Activated naive CD8-positive, alpha-beta T cell treated with anti-CD3 and anti-CD28 coated beads for 36 hours (primary cell): ENCODE results near the gene BICDL2. TPM values are rescaled to one million over a fixed set of nuclear protein-coding genes. Genes with fewer than 3 reads are reported as not detected.

Experiments used
- DNase-seq: peaks from one replicate; pipeline ENCODE4 v3.0.0; 2021
- H3K27ac Mint-ChIP-seq: one replicate; pipeline ENCODE4 v1.8.0; 2022; ENCODE audit warnings: mild to moderate bottlenecking, moderate library complexity, mixed read lengths
- H3K27me3 Mint-ChIP-seq: one replicate; pipeline ENCODE4 v1.8.0; 2022; ENCODE audit warnings: mild to moderate bottlenecking, mixed read lengths
- H3K36me3 Mint-ChIP-seq: one replicate; pipeline ENCODE4 v1.8.0; 2021; ENCODE audit warnings: mild to moderate bottlenecking, mixed read lengths
- H3K4me1 Mint-ChIP-seq: one replicate; pipeline ENCODE4 v1.8.0; 2021; ENCODE audit warnings: mixed read lengths
- H3K4me3 Mint-ChIP-seq: one replicate; pipeline ENCODE4 v1.8.0; 2022; ENCODE audit warnings: mild to moderate bottlenecking, moderate library complexity, mixed read lengths
- H3K9me3 Mint-ChIP-seq: one replicate; pipeline ENCODE4 v1.8.0; 2022; ENCODE audit warnings: mixed read lengths
- total RNA-seq, 2 experiments: library from RNA; stranded (reverse); gene quantifications; one replicate each; pipeline ENCODE4 v1.2.3, GENCODE V29; 2021

The BICDL2 gene
- total RNA-seq, 2 experiments from 2014 or later = 0.31 to 0.56 TPM

DNA sequence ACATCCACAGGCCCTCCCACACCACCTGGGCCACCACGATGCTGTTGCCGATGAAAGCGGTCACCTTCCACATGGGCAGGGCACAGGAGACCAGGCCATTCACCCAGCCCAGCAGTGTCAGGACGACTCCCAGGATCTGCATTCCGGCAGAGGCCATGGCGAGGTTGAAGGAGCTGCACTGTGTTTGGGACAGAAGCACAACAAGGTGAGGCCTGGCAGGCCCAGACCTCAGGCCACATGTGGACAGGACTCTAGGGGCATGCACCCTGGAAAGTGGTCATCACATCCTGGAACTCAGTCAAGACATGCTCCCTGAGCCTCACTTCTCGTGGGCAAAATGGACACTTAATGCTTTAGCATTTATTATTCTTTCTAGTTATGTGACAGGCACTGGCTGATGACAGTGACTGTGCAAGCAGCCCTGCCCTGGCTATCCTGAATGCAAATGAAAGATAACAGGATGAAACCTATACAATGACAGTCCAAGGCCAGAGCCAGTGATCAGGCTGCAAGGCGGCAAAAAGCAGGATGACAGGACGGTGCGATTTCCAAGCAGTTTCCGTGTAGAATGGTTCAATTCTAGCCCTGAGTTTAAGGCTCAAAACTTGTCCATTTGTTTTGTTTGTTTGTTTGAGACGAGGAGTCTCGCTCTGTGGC, 20.8 kb downstream of the BICDL2 start:
- Mint-ChIP-seq H3K27me3 (peaks cover 31% of the 10 kb centered on the region), H3K4me1 (peaks cover 14% of the 10 kb centered on the region), H3K9me3 (no peaks in the 10 kb centered on the region), H3K36me3 (no peaks in the 10 kb centered on the region), H3K27ac (no peak overlapping the region), H3K4me3 (no peak overlapping the region)
- no peak for DNase-seq

DNA sequence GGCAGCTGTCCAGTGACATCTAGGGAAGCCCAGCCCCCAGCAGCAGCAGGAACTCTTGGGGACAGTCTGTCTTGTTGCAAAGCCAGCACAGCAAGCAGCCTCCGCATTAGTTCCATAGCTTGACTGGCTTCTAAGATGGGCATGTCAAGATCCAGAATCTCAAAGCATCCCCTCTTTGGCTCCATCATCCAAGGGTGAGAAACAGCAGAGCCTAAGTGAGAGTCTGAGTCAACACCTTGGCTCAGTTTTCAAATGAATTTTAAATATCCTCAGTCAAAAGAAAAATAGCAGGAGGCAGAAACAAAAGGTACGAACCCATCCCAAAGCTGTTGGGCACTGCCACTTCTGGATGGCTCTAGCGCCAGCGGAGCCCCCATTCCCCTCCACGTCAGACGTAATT, 21.8 kb downstream of the BICDL2 start:
- Mint-ChIP-seq H3K36me3 (no peaks in the 10 kb centered on the region), H3K27me3 (peaks cover 31% of the 10 kb centered on the region), H3K4me3 (no peak overlapping the region), H3K27ac (no peak overlapping the region), H3K9me3 (no peaks in the 10 kb centered on the region), H3K4me1 (peaks cover 9% of the 10 kb centered on the region)
- no peak for DNase-seq

- no peak for DNase-seq
- H3K4me1 Mint-ChIP-seq = peaks cover 5% of the 10 kb centered on the region
These were observed 22.6 kb downstream of the BICDL2 start for GRCh38 chr16:3013998-3014690.

GRCh38 chr16:3013491-3013951, 23.2 kb downstream of the BICDL2 start:
- H3K27ac Mint-ChIP-seq = no peak overlapping the region
- no peak overlapping the region for H3K4me3 Mint-ChIP-seq
- H3K4me1 Mint-ChIP-seq = peaks cover 8% of the 10 kb centered on the region
- DNase-seq = no peak
- no peaks in the 10 kb centered on the region for H3K9me3 Mint-ChIP-seq
- no peaks in the 10 kb centered on the region for H3K36me3 Mint-ChIP-seq
- peaks cover 25% of the 10 kb centered on the region for H3K27me3 Mint-ChIP-seq

More at GRCh38 chr16:3013998-3014690, 22.6 kb downstream of the BICDL2 start:
- H3K27ac Mint-ChIP-seq = no peak overlapping the region
- H3K27me3 Mint-ChIP-seq = peaks cover 31% of the 10 kb centered on the region
- H3K9me3 Mint-ChIP-seq = no peaks in the 10 kb centered on the region
- no peak overlapping the region for H3K4me3 Mint-ChIP-seq
- H3K36me3 Mint-ChIP-seq = no peaks in the 10 kb centered on the region

DNA sequence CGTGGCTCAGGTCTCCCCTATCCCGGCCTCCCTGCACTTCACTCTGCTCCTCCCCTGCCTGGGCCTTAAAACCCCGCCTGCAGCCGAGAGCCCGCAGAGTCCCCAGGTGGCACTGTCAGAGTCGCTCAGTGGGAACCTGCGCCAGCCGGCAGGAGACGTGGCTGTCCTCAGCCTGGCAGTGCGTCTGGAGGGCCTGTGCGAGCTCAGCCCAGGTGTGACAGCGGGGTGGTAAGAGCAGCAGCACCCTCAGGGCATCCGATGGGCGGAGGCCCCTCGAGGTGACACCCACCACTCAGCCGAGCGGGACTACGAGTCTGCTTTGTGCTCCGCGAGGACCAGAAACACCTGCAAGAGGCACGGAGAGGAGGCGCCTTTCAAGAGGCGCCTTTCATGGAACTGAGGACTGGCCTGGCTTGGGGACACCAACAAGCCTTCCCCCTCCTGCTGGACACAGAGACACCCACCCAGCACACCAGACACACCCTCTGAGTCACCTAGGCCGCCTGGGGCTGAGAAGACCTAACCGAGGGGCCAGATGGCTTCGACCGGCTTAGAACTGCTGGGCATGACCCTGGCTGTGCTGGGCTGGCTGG, 23.8 kb downstream of the BICDL2 start, which contains the start of gene CLDN9:
Gene CLDN9, plus strand, starts transcription at position 96 of the 593 bp plus-strand sequence. Its CDS starts 440 bp downstream, at position 536.
- no peaks in the 10 kb centered on the region for H3K36me3 Mint-ChIP-seq
- no peak within 1 kb of the TSS for H3K4me3 Mint-ChIP-seq
- peaks cover 19% of the 10 kb centered on the region for H3K27me3 Mint-ChIP-seq
- peaks cover 11% of the 10 kb centered on the region for H3K4me1 Mint-ChIP-seq
- no peak within 1 kb of the TSS for H3K27ac Mint-ChIP-seq
- DNase-seq = no peak
- no peaks in the 10 kb centered on the region for H3K9me3 Mint-ChIP-seq

- Mint-ChIP-seq H3K9me3 (no peaks in the 10 kb centered on the region), H3K4me3 (no peak overlapping the region), H3K27me3 (peaks cover 19% of the 10 kb centered on the region), H3K36me3 (no peaks in the 10 kb centered on the region), H3K4me1 (peaks cover 17% of the 10 kb centered on the region), H3K27ac (no peak overlapping the region)
- DNase-seq = no peak
These were observed 24.5 kb downstream of the BICDL2 start for GRCh38 chr16:3012246-3012645.

DNA sequence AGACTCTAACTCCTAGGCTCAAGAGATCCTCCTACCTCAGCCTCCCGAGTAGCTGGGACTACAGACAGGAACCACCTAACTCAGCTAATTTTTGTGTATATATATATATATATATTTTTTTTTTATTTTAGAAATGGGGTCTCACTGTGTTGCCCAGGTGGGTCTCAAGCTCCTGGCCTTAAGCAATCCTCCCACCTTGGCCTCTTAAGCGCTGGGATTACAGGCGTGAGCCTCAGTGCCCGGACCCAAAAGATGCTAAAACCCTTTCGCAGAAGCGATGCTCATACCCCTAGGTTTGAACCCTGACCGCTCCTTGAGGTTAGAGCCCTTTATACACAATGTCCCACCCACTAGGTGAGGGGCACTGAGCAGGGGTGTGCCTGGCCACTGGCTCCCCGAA, 26.2 kb downstream of the BICDL2 start:
- Mint-ChIP-seq H3K27ac (no peak overlapping the region), H3K9me3 (no peaks in the 10 kb centered on the region), H3K4me1 (peaks cover 21% of the 10 kb centered on the region), H3K36me3 (no peaks in the 10 kb centered on the region), H3K27me3 (peaks cover 19% of the 10 kb centered on the region), H3K4me3 (no peak overlapping the region)
- DNase-seq = no peak

DNA sequence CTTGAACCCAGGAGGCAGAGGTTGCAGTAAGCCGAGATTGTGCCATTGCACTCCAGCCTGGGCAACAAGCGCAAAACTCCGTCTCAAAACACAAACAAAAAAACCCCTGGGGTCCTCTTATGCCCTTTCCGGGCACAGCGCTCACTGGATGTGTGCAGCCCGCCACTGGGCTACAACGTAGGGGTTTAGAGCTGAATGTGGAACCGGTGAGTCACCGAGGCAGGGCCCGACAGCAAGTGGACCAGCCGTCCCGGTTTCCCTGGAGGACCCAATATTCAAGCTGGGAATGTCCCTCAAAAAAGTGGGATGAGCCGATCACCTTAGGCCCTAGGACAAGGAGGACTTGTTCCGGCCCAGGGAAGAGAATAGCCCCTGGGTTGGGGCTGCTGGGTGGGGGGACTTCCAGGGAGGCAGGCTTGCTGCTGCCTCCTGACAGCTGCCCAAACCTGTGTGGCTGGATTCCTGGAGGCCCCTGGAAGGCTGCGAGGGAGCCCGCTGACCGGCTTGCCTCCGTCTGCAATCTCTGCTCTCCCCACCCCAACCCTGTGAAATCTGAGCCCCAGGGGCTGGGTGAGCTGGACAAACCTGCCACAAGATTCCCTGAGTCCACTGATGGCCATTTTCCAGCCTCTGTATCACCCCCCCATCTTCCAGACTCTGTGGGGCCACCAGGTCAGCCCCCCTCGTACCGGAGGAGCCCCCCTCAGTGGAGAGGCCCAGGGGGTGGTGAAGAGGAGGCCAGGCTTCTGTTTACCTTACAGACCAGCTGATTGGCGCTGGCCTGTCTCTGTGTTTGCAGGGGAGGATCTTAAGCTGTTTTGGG, 27.0 kb downstream of the BICDL2 start:
- no peaks in the 10 kb centered on the region for H3K36me3 Mint-ChIP-seq
- H3K4me1 Mint-ChIP-seq = peaks cover 21% of the 10 kb centered on the region
- no peaks in the 10 kb centered on the region for H3K9me3 Mint-ChIP-seq
- H3K27me3 Mint-ChIP-seq = peaks cover 24% of the 10 kb centered on the region
- H3K27ac Mint-ChIP-seq = no peak overlapping the region
- no peak for DNase-seq
- H3K4me3 Mint-ChIP-seq = no peak overlapping the region

DNA sequence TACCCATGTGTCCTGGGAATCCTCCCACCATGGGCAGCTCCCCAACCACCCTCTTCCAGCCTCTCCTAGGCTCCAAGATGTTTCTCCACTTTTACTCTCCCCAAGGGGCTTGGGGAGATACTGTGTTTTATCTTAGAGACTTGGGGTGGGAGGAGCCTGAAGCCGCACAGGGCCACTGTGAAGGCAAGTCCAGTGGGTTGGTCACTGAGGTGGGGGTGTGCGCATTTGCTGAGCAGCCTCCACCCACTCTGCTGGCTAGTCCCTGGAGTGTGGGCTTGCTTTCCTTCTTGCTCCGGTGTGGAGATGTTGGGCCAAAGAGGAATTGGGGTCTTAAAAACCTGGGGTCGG, 28.1 kb downstream of the BICDL2 start:
- no peak overlapping the region for H3K4me3 Mint-ChIP-seq

GRCh38 chr16:3007957-3008689, 28.6 kb downstream of the BICDL2 start:
- H3K9me3 Mint-ChIP-seq = no peaks in the 10 kb centered on the region
- no peaks in the 10 kb centered on the region for H3K36me3 Mint-ChIP-seq
- H3K27ac Mint-ChIP-seq = no peak overlapping the region
- DNase-seq = no peak
- H3K4me3 Mint-ChIP-seq = peak overlapping the region; percentile 56
- peaks cover 21% of the 10 kb centered on the region for H3K4me1 Mint-ChIP-seq
- peaks cover 20% of the 10 kb centered on the region for H3K27me3 Mint-ChIP-seq

More for the DNA sequence above, 28.1 kb downstream of the BICDL2 start:
- no peaks in the 10 kb centered on the region for H3K36me3 Mint-ChIP-seq
- H3K27ac Mint-ChIP-seq = no peak overlapping the region
- no peaks in the 10 kb centered on the region for H3K9me3 Mint-ChIP-seq
- no peak for DNase-seq
- H3K4me1 Mint-ChIP-seq = peaks cover 21% of the 10 kb centered on the region
- peaks cover 20% of the 10 kb centered on the region for H3K27me3 Mint-ChIP-seq

DNA sequence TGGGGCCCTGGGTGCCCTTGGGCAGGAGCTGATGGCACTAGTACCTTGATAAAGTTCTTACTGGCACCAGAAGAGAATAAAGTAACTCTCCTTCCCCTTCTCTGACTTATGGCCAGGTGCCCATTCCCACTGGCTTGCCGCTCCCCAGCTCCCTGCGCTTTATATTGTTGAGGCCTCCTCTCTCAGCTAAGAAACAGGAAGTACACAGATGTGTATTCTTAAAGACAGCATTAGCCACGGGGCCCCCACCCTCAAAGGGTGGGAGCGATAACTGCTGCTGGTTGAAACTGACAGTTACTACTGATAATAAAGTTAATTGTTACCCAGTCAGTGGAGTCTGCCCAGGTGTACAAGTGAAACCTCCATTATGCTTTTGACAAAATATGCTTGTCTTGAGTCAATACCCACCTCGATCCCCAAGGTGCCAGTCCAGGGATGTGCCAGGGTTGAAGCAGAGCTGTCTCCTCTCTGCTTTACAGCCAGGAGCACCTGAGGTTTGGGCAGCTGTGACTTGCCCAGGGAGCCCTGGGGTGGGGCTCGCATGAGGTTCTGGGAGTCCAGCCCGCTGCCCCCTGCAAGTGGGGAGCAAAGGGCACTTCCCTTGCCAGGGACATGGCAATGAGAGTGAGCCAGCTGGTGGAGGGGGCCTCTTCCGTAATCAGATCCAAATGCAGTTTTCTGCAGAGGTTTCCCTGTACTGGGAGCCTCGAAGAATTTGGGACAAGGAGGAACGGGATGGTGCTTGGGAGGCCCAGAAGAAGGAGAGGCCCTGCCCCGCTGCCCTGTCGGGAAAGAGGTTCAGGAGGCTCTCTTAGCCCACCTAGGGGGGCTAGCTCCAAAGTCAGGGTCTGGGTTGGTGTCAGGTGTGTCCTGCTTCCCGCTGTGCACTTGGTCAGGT, 29.4 kb downstream of the BICDL2 start:
- H3K27me3 Mint-ChIP-seq = peaks cover 14% of the 10 kb centered on the region
- no peak overlapping the region for H3K27ac Mint-ChIP-seq
- peaks cover 19% of the 10 kb centered on the region for H3K4me1 Mint-ChIP-seq
- no peaks in the 10 kb centered on the region for H3K9me3 Mint-ChIP-seq
- H3K36me3 Mint-ChIP-seq = no peaks in the 10 kb centered on the region
- H3K4me3 Mint-ChIP-seq = no peak overlapping the region
- DNase-seq = no peak

GRCh38 chr16:3004781-3005284, 31.9 kb downstream of the BICDL2 start:
- DNase-seq = no peak
- H3K4me1 Mint-ChIP-seq = peaks cover 19% of the 10 kb centered on the region
- peaks cover 6% of the 10 kb centered on the region for H3K27me3 Mint-ChIP-seq
- peak overlapping the region; percentile 60 for H3K4me3 Mint-ChIP-seq
- H3K9me3 Mint-ChIP-seq = no peaks in the 10 kb centered on the region
- no peaks in the 10 kb centered on the region for H3K36me3 Mint-ChIP-seq
- H3K27ac Mint-ChIP-seq = no peak overlapping the region

DNA sequence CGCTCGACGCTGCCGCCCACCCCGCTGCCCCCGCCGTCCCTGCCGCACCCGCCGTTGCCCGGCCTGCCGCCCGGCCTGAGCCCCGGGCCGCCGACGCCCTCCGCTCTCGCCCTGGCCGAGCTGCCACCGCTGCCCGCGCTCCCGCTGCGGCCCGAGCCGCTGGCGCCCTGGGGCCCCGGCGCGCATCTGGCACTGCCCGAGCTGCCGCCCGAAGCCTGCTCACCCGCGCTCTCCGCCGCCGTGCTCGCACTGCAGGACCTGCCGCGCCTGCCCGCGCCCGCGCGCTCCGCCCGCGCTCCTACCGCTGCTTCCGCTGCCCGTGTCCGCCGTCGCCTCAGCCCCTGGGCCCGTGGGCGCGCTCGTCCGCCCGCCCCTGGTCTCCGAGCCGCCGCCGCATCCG, 32.4 kb downstream of the BICDL2 start:
- no peak overlapping the region for H3K27ac Mint-ChIP-seq
- peaks cover 19% of the 10 kb centered on the region for H3K4me1 Mint-ChIP-seq
- H3K9me3 Mint-ChIP-seq = no peaks in the 10 kb centered on the region
- H3K4me3 Mint-ChIP-seq = no peak overlapping the region
- H3K27me3 Mint-ChIP-seq = peaks cover 6% of the 10 kb centered on the region
- no peak for DNase-seq
- no peaks in the 10 kb centered on the region for H3K36me3 Mint-ChIP-seq
